GM19372 (cell line): ENCODE measurements around the gene DNAJC5G.
"Not testable (repeated sequence)": the region's sequence is repeated elsewhere in the genome, so short reads cannot be mapped to it uniquely, and the experiment has no call there.

Experiments used
- ATAC-seq: cut with Tn5 transposase; IDR thresholded peaks from one replicate; pipeline ENCODE4 v1.9.1; 2021; ENCODE audit warnings: mild to moderate bottlenecking, low read depth, moderate library complexity; ENCODE audit not compliant: unreplicated experiment

The DNAJC5G gene

DNA sequence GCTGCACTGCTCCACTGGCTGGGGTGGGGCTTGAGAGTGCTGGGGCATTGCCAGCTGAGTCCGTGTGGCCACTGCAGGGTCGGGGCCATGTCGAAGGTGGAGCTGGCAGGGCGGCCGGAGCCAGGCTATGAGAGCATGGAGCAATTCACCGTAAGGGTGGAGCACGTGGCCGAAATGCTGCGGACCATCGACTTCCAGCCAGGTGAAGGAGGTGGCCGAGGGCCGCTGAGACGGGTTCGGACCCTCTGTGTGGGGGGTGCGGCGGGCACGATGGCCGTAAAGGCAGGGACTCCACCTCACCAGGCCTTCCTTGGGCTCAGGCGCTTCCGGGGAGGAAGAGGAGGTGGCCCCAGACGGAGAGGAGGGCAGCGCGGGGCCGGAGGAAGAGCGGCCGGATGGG lies 30.9 kb downstream of the DNAJC5G start:
- no peak for ATAC-seq

DNA sequence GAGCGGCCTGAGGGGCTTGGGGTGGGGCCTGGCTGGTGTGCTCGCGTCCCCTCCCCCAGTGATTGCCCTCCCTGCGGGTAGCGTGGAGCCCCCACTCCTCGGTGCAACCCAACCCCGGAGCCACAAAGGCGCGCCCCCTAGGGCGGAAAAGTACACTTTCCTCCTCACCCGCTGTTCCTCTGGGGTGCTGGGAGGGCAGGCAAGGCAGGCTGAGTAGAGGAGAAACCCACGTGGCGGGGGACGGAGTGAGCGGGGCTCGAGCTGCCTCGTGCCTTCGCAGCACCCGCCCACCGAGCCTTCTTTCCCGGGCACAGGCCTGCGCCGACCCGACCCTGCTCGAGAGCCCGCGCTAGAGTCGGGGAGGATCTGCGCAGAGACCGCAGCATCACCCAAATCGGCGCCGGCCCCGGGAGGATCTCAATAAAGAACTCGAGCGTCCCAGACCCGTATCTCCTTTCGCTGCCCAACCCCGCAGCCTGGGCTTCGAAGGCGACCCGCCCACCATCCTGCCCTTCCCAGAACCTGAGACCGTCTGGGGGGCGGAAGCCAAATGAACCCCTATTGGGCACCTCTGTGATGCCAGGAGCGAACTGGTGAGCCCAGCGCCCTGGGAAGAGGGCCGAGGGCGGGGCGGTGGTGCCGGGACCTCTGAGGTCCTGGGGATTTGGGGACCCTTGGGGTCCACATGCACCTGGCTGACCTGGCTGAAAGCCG lies 31.5 kb downstream of the DNAJC5G start:
- no peak for ATAC-seq

- ATAC-seq: no peak
These were observed 32.0 kb downstream of the DNAJC5G start for GRCh38 chr2:27307287-27307544.

DNA sequence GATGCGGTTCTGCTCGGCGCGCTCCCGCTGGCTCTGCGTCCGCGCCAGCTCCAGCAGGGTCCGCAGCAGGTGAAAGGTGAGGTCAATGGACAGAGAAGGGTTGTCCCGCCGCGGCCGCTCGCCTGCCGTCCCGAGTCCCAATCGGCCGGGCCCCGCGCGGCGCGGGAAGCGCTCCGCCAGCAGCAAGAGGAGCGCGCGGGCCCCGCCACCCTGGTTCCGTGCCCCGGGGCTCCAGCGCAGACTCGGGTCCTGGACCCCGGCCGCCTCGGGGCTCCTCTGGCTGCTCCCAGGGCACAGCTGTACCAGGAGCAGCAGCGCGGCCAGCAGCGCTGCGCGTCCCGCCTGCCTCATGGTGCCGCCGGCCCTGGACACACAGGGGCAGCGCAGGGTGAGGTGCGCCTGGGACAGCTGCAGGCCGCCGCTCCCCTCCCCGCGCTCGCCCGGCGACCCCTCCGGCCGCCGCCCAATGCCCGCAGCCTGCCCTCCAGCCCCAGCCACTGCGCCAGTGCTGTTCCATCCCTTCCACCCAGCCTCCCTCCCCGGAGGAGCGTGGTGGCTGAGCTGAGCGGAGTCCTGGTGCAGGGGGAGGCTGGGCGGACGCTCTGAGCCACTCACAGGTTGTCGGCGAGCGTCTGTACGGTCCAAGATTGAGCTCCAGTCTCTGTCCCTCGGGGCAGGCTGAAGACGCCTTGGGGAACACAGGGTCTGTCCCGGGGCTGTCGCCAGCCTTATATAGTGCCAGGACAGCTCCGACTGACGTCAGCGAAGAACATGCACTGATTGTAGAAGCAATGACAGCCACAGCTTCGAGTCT lies 32.5 kb downstream of the DNAJC5G start:
- no peak for ATAC-seq

DNA sequence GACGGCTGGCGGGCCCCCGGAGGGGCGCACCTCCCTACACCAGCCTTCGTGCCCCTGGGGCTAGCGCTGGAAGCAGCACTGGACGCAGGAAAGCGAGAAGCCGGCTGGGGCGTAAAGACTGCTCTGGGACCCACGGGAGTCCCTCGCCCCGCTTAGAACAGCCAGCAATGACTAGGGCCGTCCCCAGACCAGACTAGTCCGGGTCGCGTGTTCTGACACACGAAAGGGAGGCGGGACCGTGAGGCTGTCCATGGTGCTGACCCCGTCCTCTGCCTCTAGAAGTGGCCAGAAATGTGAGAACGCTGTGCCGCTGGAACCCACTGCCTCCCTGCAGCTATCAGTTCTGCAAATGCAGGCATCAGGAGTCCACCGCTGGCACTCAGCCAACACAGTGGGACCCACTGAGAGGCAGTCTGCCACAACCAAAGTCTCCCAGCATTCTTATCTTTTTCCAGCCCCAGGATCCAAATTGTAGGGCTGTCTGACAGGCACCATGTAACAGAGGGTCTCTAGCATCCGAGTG lies 33.2 kb downstream of the DNAJC5G start, which contains the start of gene UCN:
TSS of gene UCN (minus strand) at position 87 of the 523 bp plus-strand sequence. CDS start 550 bp downstream, outside the sequence.
- ATAC-seq: no peak

DNA sequence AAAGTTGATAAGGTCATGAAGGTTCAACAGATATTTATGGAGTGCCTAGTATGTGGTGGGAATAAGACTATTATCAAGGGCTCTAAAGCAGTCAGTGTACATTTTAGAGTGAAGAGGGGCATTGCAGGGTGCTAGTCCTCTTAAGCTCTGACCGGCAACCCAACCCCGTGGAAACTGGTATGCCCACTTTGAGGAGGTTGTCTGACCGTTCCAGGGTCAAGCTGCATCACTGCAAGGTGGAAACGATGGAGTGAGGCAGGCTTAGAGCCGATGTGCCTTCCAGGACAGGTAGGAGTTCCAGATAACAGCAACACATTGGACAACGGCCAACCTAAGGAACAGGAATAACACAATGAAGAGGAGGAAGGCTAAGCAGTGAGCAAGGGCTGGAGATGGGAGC lies 34.4 kb downstream of the DNAJC5G start:
- no peak for ATAC-seq

DNA sequence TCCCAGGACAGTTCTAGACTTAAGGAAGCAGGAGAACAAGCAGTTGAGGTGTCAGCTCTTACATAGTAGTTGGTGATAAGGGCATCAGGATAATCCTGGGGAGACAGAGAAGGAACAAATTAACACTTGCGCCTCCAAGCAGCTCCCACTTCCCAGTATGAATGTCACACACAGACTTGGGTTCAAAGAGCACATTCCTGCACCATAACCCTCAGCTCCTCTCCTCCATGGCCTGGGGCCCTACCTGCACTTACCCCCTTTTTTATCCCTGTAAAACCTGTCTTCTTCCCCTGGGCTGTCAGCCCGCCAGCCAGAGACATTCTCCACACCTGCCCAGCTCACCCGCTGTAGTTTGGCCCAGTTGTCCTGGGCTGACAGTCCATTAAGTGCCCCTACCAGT lies 36.9 kb downstream of the DNAJC5G start:
- no peak for ATAC-seq

DNA sequence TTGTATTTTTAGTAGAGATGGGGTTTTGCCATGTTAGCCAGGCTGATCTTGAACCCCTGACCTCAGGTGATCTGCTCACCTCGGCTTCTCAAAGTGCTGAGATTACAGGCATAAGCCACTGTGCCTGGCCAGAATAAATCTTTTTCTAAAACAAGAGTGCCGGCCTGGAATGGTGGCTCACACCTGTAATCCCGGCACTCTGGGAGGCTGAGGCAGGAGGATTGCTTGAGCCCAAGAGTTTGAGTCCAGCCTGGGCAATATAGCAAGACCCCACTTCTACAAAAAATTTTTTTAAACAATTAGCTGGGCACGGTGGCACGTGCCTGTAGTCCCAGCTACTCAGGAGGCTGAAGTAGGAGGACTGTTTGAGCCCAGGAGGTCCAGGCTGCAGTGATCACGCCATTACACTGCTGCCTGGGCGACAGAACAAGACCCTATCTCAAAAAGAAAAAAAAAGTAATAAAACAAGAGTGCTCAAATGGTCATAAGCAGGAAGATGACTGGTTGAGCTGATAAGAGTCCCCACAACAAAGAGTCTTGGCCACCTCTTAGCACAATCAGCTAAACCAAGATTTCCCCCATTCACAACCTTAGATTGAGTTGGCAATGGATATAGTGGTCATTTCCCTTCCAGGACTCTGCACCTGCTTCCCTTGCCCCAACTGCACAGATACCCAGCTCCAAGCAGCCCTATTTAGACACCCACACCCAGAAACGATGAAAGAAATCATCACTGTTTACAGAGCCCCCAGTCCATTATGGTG lies 38.8 kb downstream of the DNAJC5G start:
- no peak for ATAC-seq

- ATAC-seq: no peak
These were observed 39.5 kb downstream of the DNAJC5G start for GRCh38 chr2:27314709-27315108.

DNA sequence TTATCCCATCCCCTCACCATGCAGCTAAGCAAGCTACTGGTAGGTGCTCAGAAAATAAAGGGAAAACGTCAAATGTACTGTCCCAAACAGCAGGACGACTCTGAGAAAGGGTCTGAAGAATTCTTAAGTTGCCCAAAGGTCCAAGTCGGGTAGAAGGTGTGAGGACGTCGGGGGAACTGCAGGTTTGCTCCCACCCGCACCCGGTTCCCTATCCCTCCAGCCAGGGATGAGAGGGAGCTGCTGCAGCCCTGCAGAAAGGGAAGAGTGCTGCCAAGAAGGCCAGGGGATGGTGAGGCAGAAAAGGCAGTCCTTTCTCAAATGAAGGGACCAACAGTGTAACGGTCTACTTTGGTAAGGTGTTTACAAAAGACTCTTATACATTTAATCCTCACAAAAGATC lies 39.9 kb downstream of the DNAJC5G start:
- no peak for ATAC-seq

DNA sequence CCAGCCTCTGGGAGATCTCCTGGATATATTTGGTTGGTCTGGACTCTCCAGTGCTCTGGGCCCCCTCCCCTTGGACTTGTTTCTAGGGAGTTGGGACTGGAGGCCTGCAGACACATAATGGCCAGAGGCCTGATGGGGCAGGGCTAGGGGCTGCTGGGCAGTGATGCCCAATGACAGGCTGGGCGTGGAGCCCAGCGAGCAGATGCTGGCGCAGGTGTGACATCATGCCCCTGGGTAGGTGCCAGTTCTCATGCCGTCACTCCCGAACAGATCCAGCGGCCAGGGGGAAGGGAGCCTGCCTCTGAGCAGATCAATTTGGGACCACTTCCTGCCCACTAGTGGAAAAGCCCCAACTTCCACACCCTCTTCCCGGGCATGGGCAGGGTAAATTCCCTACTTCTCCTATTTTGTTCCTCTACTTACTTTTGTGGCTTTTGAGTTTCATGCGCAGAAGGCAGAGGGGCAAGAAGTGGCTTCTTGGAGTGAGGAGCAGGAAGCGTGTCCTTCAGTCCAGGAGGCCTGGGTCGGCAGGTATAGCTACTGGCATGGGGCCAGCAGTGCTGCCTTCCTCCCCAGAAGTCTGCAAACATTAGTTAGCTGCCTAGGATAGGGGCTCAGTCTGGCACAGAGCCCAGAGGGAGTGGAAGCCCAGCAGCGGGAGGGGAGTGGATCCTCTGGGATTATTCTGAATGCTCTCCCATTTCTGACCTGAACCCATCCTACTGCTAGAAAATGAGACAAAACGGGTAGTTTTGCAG lies 41.6 kb downstream of the DNAJC5G start:
- ATAC-seq: no peak

DNA sequence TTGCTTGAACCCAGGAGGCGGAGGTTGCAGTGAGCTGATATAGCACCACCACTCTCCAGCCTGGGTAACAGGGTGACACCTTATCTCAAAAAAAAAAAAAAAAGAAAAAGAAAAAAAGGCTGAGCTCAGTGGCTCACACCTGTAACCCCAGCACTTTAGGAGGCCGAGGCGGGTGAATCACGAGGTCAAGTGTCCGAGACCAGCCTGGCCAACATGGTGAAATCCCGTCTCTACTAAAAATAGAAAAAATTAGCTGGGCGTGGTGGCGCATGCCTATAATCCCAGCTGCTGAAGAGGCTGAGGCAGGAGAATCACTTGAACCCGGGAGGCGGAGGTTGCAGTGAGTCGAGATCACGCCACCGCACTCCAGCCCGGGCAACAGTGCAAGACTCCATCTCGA lies 44.6 kb downstream of the DNAJC5G start:
- ATAC-seq: not testable (repeated sequence)

GRCh38 chr2:27320958-27321543 lies 45.8 kb downstream of the DNAJC5G start:
- no peak for ATAC-seq

GRCh38 chr2:27322301-27322765 lies 47.1 kb downstream of the DNAJC5G start:
- no peak for ATAC-seq

DNA sequence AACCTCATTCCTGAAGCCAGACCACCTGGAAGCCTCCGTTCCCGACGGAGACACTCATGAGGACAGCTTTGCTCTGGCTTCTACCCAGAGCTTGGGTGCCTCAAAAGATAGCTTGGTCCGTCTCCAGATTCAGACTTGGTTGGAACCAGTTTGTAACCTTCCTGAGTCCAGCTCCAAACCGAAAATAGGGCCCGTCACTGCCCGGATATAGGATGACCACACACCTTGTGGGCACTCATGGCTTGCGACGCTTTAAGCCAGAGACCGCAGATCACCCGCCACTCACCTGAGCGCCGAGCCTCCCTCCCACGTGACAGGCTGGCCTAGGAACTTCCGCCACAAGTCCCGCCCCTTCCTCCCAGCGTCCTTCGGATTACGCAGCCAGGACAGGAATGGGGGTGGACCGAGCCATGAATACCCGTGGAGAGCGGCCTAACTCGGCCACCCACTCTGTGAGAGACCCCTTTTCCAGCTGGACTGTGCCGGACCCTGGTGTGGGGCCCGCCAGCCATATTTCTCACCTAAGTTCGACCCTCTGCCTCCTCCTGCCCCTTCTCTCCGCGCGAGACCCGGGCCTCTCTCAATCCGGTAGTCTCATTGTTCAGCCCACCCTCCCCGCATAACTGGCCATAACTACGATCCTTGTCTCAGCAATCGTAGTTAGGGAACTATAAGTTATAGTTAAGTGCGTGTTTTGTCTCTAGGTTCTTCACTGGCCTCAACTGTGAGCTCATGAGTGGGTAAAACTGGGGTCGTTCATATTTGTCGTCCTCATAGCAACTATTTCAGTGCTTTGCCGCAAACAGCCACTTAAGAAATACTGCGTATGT lies 47.7 kb downstream of the DNAJC5G start, which contains the start of gene MPV17:
TSS of gene MPV17 (minus strand) at position 332 of the 830 bp plus-strand sequence. CDS start 580 bp downstream, outside the sequence.
- peak; percentile 84 for ATAC-seq

DNA sequence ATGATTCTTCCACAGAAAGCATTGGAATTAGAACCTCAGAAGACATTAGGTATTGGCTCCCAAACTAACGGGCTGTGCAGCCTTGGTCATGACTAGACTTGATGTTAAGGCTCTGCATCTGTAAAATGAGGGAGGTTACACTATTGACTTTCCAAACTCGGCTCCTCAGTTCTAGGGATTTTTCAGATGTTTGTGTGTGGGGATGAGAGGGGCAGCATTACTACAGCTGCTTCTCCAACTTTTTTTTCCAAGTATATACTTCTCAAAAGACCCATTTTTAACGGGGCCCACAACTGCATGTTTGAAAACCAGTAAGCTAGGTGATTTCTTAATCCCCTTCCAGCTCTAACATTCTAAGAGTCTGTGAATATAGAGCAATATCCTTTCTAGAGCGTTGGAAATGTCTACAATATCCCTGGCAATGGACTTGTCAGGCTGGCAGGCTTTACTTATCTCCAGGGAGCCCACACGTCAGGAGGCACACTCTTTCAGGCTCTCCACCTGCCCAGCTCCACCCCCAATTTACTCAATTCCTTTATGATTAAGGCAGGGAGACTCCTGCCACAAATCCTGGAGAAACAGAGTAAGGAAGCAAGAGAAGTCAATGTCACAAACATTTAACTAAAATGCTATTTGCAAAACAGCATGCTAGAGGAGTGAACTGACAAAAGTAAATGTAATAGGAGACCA lies 48.5 kb downstream of the DNAJC5G start:
- ATAC-seq: no peak

DNA sequence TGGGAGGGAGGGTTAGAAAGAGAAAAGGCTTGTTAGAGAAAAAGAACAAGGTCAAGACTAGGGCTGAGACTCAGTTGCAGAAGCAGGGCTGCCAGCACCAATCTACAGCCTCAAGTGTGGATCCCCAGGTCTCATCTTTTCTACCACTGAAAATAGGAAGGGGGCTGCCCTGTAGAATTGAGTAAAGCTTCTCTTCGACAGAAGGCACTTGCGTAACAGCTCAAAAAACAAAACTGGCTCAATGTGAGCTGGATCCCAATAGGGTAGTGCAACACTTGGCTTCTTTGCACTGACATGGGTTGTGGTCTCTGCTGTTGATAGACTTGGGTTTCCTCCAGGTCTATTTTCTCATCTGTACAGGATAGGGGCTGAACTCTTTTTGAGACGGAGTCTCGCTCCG lies 49.5 kb downstream of the DNAJC5G start:
- ATAC-seq: no peak
